Progenitor cell of endocrine pancreas (in vitro differentiated cells): Measurements from ENCODE around the gene CDYL. TPM values are rescaled to one million over a fixed set of nuclear protein-coding genes. Genes with fewer than 3 reads are reported as not detected.

Experiments
- DNase-seq: peaks from one replicate; pipeline ENCODE4 v3.0.0; 2021; ENCODE audit warnings: low spot score; ENCODE audit not compliant: unreplicated experiment
- H3K27ac Mint-ChIP-seq: 2 replicates; pipeline ENCODE4 v1.8.0; 2021; ENCODE audit warnings: mild to moderate bottlenecking, moderate library complexity, mixed read lengths
- H3K27me3 Mint-ChIP-seq: 2 replicates; pipeline ENCODE4 v1.8.0; 2021; ENCODE audit warnings: mixed read lengths
- H3K36me3 Mint-ChIP-seq: 2 replicates; pipeline ENCODE4 v1.8.0; 2022; ENCODE audit warnings: mixed read lengths; ENCODE audit not compliant: insufficient read depth
- H3K4me1 Mint-ChIP-seq: 2 replicates; pipeline ENCODE4 v1.8.0; 2021; ENCODE audit warnings: low read depth, mixed read lengths
- H3K4me3 Mint-ChIP-seq: 2 replicates; pipeline ENCODE4 v1.8.0; 2021; ENCODE audit warnings: low read depth, mild to moderate bottlenecking, moderate library complexity, mixed read lengths
- H3K9me3 Mint-ChIP-seq: 2 replicates; pipeline ENCODE4 v1.8.0; 2021; ENCODE audit warnings: low read depth, mixed read lengths
- CTCF ChIP-seq: fragments of 200-600 bp; sonication (generic); IDR thresholded peaks from one replicate; pipeline ENCODE4 v1.5.0; 2021; ENCODE audit warnings: antibody characterized with exemption, mild to moderate bottlenecking; ENCODE audit not compliant: unreplicated experiment
- total RNA-seq: library from RNA; stranded (reverse); gene quantifications from 2 replicates; pipeline ENCODE4 v1.2.1, GENCODE V29; 2021

CDYL gene
- total RNA-seq, 1 donor from 2014 or later, result 78.3 TPM

GRCh38 chr6:4880363-4880762 is 104.2 kb downstream of the CDYL start:
- Mint-ChIP-seq H3K4me1 (peaks cover 4% of the 10 kb centered on the region), H3K9me3 (no peaks in the 10 kb centered on the region), H3K27me3 (no peaks in the 10 kb centered on the region), H3K4me3 (no peak overlapping the region), H3K27ac (no peak overlapping the region), H3K36me3 (no peaks in the 10 kb centered on the region)
- DNase-seq, result no peak
- TF ChIP-seq CTCF, result no peak

- no peak for DNase-seq
- Mint-ChIP-seq H3K4me1 (peaks cover 11% of the 10 kb centered on the region), H3K9me3 (no peaks in the 10 kb centered on the region), H3K36me3 (no peaks in the 10 kb centered on the region), H3K27ac (no peak overlapping the region), H3K4me3 (no peak overlapping the region), H3K27me3 (no peaks in the 10 kb centered on the region)
- no peak for TF ChIP-seq CTCF
Measured at GRCh38 chr6:4883298-4883697, 107.1 kb downstream of the CDYL start.

DNA sequence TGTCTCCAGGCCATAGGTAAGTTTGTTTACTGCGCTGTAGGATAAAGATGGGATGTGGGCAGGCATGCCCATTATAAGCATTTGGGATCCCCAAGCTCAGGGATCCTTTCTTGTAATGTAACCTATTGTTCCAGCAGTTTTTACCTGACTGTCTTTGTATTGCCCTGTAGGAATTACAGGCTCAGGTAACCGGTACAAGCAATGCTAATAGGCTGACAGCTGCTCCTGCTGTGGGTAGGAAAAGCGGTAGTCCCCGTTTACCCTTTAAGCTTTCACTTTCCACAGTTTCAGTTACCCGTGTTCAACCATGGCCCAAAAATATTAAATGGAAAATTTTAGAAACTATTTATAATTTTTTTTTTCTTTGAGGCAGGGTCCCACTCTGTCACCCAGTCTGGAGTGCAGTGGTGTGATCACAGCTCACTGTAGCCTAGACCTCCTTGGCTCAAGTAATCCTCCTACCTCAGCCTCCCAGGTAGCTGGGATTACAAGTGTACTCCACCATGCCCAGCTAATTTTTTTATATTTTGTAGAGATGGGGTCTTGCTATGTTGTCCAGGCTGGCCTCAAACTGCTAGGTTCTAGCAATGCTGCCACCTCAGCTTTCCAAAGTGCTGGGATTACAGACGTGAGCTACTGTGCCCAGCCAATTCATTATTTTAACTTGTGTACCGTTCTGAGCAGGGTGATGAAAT is 108.6 kb downstream of the CDYL start:
- H3K27ac Mint-ChIP-seq, result no peak overlapping the region
- H3K4me1 Mint-ChIP-seq, result peaks cover 20% of the 10 kb centered on the region
- no peak for TF ChIP-seq CTCF
- no peaks in the 10 kb centered on the region for H3K27me3 Mint-ChIP-seq
- H3K36me3 Mint-ChIP-seq, result no peaks in the 10 kb centered on the region
- H3K4me3 Mint-ChIP-seq, result no peak overlapping the region
- no peaks in the 10 kb centered on the region for H3K9me3 Mint-ChIP-seq
- no peak for DNase-seq

- no peak for DNase-seq
- Mint-ChIP-seq H3K9me3 (no peaks in the 10 kb centered on the region), H3K36me3 (no peaks in the 10 kb centered on the region), H3K4me1 (peaks cover 21% of the 10 kb centered on the region), H3K27ac (no peak overlapping the region), H3K4me3 (no peak overlapping the region), H3K27me3 (no peaks in the 10 kb centered on the region)
- no peak for TF ChIP-seq CTCF
Measured at GRCh38 chr6:4885341-4885933, 109.2 kb downstream of the CDYL start.

GRCh38 chr6:4888841-4889240 is 112.6 kb downstream of the CDYL start:
- H3K36me3 Mint-ChIP-seq, result peaks cover 6% of the 10 kb centered on the region
- peaks cover 18% of the 10 kb centered on the region for H3K4me1 Mint-ChIP-seq
- no peak for TF ChIP-seq CTCF
- H3K27me3 Mint-ChIP-seq, result no peaks in the 10 kb centered on the region
- no peak overlapping the region for H3K4me3 Mint-ChIP-seq
- no peak overlapping the region for H3K27ac Mint-ChIP-seq
- no peak for DNase-seq
- H3K9me3 Mint-ChIP-seq, result no peaks in the 10 kb centered on the region
